Mucosa of descending colon (tissue), 3 donors: ENCODE results near the gene CACNA2D1. TPM values are rescaled to one million over a fixed set of nuclear protein-coding genes. Genes with fewer than 3 reads are reported as not detected.

Experiments
- ATAC-seq: fragments of 200-7000 bp; cut with Tn5 transposase; one replicate; pipeline ENCODE4 v1.9.1; 2020; ENCODE audit warnings: mild to moderate bottlenecking, moderate library complexity
- DNase-seq, 3 donors: peaks; one replicate each; pipeline ENCODE4 v3.0.0-alpha.2; 2020
- H3K36me3 ChIP-seq: fragments of 200-600 bp; one replicate; pipeline ENCODE4 v1.8.0; 2021; ENCODE audit warnings: low read depth, mild to moderate bottlenecking
- H3K4me1 ChIP-seq: fragments of 200-600 bp; one replicate; pipeline ENCODE4 v1.8.0; 2021; ENCODE audit warnings: low read depth, mild to moderate bottlenecking
- H3K4me3 ChIP-seq: fragments of 200-600 bp; one replicate; pipeline ENCODE4 v1.8.0; 2021; ENCODE audit warnings: mild to moderate bottlenecking
- H3K9me3 ChIP-seq: fragments of 200-600 bp; one replicate; pipeline ENCODE4 v1.8.0; 2021; ENCODE audit warnings: mild to moderate bottlenecking
- CTCF ChIP-seq: fragments of 200-600 bp; IDR thresholded peaks from one replicate; pipeline ENCODE4 v1.8.0; 2022; ENCODE audit warnings: antibody characterized with exemption, mild to moderate bottlenecking
- intact Hi-C, 2 donors: fragments of 100-400 bp; cut with DNase I in 1 of 2; cut with micrococcal nuclease in 1 of 2; formaldehyde crosslinking; loops; one replicate each; pipeline versions ENCODE4 v1.11.0 to v1.11.1; 2022; cut with DNase I, micrococcal nuclease
- total RNA-seq, 3 donors: library from RNA; stranded (reverse); fragmentation: NEBNext Ultra II Directional in 2 of 3; extraction: Animal tissue kit (Norgen Biotek cat#: 25700) in 2 of 3; gene quantifications; one replicate each; pipeline versions ENCODE4 v1.2.1 to v1.2.4, GENCODE V29; 2021 to 2023
- donor health status: DM: no; HTN: no; CAD: no; lungs with moderate emphysema.
- donor health status: DM: no; HTN: no; CAD: no.
- donor health status: DM: no; HTN: yes; CAD: no.

Gene CACNA2D1
- total RNA-seq, 3 donors from 2014 or later, result 3.9 to 44.1 (median 6.9) TPM

GRCh38 chr7:82126576-82126975 is 317.0 kb downstream of the CACNA2D1 start:
- intact Hi-C loops, result no loop called here
- H3K4me3 ChIP-seq, result no peak overlapping the region
- H3K9me3 ChIP-seq, result peaks cover 6% of the 10 kb centered on the region
- H3K36me3 ChIP-seq, result no peaks in the 10 kb centered on the region
- ATAC-seq, result no peak
- no peak for TF ChIP-seq CTCF
- DNase-seq, result no peak
- no peaks in the 10 kb centered on the region for H3K4me1 ChIP-seq

DNA sequence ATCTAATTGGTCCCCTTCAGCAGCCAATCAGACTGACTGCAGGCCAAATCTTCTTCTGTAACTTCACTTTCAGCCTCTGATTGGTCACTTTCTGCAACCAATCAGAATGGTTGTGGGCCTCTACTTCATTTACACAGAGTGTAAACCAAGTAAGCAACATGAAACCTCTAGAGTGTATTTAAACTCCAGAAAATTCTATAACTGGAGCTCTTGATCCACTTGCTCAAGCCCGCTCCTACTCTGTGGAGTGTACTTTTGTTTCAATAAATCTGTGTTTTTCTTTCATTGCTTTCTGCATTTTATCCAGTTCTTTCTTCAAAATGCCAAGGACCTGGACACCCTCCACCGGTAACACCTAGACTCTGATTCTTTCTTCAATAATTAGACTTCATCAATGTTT is 319.1 kb downstream of the CACNA2D1 start:
- Histone ChIP-seq H3K4me3 (no peak overlapping the region), H3K9me3 (peaks cover 6% of the 10 kb centered on the region), H3K4me1 (no peaks in the 10 kb centered on the region), H3K36me3 (no peaks in the 10 kb centered on the region)
- ATAC-seq, result no peak
- TF ChIP-seq CTCF, result no peak
- intact Hi-C loops, result no loop called here
- no peak for DNase-seq

DNA sequence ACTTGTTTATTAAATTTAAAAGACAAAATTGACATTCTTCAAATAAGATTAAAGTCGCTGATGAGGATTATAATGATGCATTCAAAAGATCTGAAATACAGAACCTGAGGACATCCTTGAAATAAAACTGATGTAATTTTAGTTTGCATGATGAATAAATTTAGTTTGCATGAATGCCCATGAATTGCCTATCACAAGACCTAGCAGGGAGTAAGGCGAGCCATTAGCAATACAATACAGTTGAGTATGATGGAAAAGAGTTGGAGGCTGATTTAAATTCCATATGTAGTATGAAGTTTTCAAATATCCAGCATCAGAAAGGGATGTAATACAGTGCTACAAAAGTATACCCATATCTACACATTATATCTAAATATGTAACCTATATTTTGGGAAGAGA is 321.3 kb downstream of the CACNA2D1 start:
- Histone ChIP-seq H3K9me3 (peaks cover 6% of the 10 kb centered on the region), H3K4me1 (no peaks in the 10 kb centered on the region), H3K36me3 (no peaks in the 10 kb centered on the region), H3K4me3 (no peak overlapping the region)
- TF ChIP-seq CTCF, result no peak
- intact Hi-C loops, result no loop called here
- DNase-seq (no peak), ATAC-seq (no peak)

DNA sequence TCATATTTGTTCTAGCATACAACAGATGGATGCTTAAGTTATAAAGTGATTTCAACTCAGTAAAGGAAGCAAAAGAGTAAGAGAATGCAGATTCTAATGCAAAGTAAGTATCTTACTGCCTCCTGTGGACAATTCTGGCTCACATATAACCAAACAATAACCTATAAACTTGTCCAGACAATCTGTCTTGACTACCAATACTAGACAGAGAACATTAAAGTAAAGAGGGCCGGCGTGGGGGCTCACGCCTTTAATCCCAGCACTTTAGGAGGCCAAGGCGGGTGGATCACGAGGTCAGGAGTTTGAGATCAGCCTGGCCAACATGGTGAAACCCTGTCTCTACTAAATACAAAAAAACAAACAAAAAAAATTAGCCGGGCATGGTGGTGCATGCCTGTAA is 329.3 kb downstream of the CACNA2D1 start:
- ATAC-seq, result no peak
- DNase-seq, result no peak
- no peaks in the 10 kb centered on the region for H3K4me1 ChIP-seq
- H3K4me3 ChIP-seq, result no peak overlapping the region
- no peaks in the 10 kb centered on the region for H3K36me3 ChIP-seq
- intact Hi-C loops, result no loop called here
- no peaks in the 10 kb centered on the region for H3K9me3 ChIP-seq
- TF ChIP-seq CTCF, result no peak

DNA sequence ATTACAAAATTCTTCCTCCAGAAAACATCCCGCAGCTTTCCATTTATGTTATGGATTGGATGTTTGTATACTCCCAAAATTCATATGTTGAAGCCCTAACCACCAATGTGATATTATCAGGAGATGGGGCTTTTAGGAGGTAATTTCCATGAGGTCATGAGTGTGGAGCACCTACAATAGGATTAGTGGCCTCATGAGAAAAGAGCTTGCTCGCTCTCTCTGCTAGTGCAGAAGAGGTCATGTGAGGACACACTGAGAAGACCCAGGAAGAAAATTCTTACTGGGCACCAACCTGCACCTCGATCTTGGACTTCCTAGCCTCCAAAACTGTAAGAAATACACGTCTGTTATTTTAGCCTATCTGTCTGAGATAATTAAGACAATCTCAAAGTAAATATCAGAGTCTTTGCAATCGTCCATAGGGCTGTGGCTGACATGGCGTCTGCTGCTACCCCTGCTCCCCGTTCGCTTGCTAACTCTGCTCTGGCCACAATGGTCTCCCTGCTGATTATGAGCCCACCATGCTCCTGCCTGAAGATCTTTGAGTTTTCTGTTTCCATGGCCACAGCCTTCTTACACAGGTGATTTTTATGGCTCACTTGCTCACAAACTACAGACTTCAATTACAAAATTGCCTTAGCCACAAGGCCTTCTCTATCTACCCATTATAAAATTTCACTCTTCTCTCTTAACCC is 333.3 kb downstream of the CACNA2D1 start:
- no peak overlapping the region for H3K4me3 ChIP-seq
- DNase-seq (no peak), ATAC-seq (no peak)
- TF ChIP-seq CTCF, result no peak
- H3K4me1 ChIP-seq, result no peaks in the 10 kb centered on the region
- no peaks in the 10 kb centered on the region for H3K9me3 ChIP-seq
- no peaks in the 10 kb centered on the region for H3K36me3 ChIP-seq
- intact Hi-C loops, result no loop called here

- TF ChIP-seq CTCF, result no peak
- H3K4me1 ChIP-seq, result no peaks in the 10 kb centered on the region
- no peaks in the 10 kb centered on the region for H3K36me3 ChIP-seq
- ATAC-seq, result no peak
- H3K9me3 ChIP-seq, result no peaks in the 10 kb centered on the region
- intact Hi-C loops, result no loop called here
- H3K4me3 ChIP-seq, result no peak overlapping the region
- DNase-seq, result no peak
Measured at GRCh38 chr7:82109288-82109687, 334.3 kb downstream of the CACNA2D1 start.
